ENCODE results near the gene STEAP1B.
"Not testable (repeated sequence)": the region's sequence is repeated elsewhere in the genome, so short reads cannot be mapped to it uniquely, and the experiment has no call there.

Gene STEAP1B

GRCh38 chr7:22469371-22470143, 30.4 kb downstream of the STEAP1B start:
- Histone ChIP-seq H3K9ac (ENCODE audit: insufficient read length) (no peak overlapping the region), H3K4me3 (no peak overlapping the region), H3K27ac (no peak overlapping the region), H3K36me3 (ENCODE audit: insufficient read depth, low read length) (no peaks in the 10 kb centered on the region), H3K9me3 (ENCODE audit: low read depth, low read length) (no peaks in the 10 kb centered on the region)
- TF ChIP-seq FOXP2 (optimal IDR thresholded peaks at IDR 0.05; ENCODE audit: control extremely low read depth, extremely low read length, insufficient read depth): no peak
- TF ChIP-seq EZH2 (IDR thresholded peaks at IDR 0.05): no peak
- TF ChIP-seq POLR2AphosphoS5 (IDR thresholded peaks at IDR 0.05; ENCODE audit: borderline replicate concordance, low read depth, low read length): no peak
- DNase-seq (ENCODE audit: low read depth, low spot score): no peak

GRCh38 chr7:22468609-22469008, 31.4 kb downstream of the STEAP1B start:
- H3K4me3 ChIP-seq: no peak overlapping the region
- no peak overlapping the region for H3K9ac ChIP-seq (ENCODE audit: insufficient read length)
- H3K27ac ChIP-seq: no peak overlapping the region
- H3K36me3 ChIP-seq (ENCODE audit: insufficient read depth, low read length): no peaks in the 10 kb centered on the region
- DNase-seq (ENCODE audit: low read depth, low spot score): no peak
- H3K9me3 ChIP-seq (ENCODE audit: low read depth, low read length): no peaks in the 10 kb centered on the region
- no peak for TF ChIP-seq POLR2AphosphoS5 (IDR thresholded peaks at IDR 0.05; ENCODE audit: borderline replicate concordance, low read depth, low read length)
- no peak for TF ChIP-seq FOXP2 (optimal IDR thresholded peaks at IDR 0.05; ENCODE audit: control extremely low read depth, extremely low read length, insufficient read depth)
- no peak for TF ChIP-seq EZH2 (IDR thresholded peaks at IDR 0.05)

DNA sequence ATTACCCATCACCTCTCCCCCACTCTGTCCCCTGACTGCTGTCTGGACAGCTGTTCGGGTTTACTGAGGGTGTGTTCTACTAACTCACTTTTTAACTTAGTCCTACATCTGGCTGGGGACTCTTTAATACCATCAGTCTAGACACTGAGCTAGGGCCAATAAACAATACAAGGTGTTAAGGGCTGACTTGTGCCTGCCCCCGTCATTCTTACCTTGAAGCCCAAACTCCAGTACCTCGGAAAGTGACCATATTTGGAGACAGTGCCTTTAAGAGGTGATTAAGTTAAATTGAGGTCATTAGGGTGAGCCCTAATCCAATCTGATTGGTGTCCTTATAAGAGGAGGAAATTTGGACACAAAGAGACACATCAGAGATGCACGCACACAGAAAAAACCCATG, 35.7 kb downstream of the STEAP1B start:
- no peak overlapping the region for H3K9ac ChIP-seq (ENCODE audit: insufficient read length)
- TF ChIP-seq EZH2 (IDR thresholded peaks at IDR 0.05) (no peak), FOXP2 (optimal IDR thresholded peaks at IDR 0.05; ENCODE audit: control extremely low read depth, extremely low read length, insufficient read depth) (no peak), POLR2AphosphoS5 (IDR thresholded peaks at IDR 0.05; ENCODE audit: borderline replicate concordance, low read depth, low read length) (no peak)
- no peak for DNase-seq (ENCODE audit: low read depth, low spot score)
- H3K27ac ChIP-seq: no peak overlapping the region
- H3K4me3 ChIP-seq: no peak overlapping the region
- H3K9me3 ChIP-seq (ENCODE audit: low read depth, low read length): no peaks in the 10 kb centered on the region
- H3K36me3 ChIP-seq (ENCODE audit: insufficient read depth, low read length): no peaks in the 10 kb centered on the region

DNA sequence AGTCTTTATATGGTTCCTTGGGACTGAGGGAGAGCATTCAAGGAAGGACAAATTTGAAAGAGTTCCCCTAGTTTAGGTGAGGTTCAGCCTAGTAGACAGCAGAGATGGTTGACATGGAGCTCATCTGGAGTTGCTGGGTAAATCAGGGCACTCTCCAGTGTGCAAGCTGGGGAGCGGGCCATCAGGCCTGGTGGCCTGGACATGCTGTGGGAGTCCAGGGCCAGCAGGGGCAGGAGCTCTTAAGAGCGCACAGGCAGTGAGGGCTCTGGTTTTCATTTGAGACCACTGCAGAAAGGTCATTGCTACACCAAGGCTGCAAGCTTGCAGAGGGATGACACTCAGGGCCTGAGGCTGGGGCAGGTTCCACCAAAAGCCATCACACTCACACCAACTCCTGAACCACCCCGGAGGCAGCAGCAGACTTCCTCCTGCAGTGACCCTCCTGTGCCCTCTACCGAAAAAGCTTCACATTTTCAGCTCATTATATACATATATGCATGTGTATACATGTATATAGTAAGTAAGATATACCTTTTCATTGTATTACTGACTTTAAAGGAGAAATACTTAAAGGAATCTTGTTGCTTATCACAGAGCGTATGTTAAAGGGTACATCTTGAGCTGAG, 39.5 kb downstream of the STEAP1B start:
- H3K36me3 ChIP-seq (ENCODE audit: insufficient read depth, low read length): no peaks in the 10 kb centered on the region
- no peak overlapping the region for H3K27ac ChIP-seq
- H3K9me3 ChIP-seq (ENCODE audit: low read depth, low read length): no peaks in the 10 kb centered on the region
- no peak overlapping the region for H3K9ac ChIP-seq (ENCODE audit: insufficient read length)
- no peak overlapping the region for H3K4me3 ChIP-seq
- TF ChIP-seq POLR2AphosphoS5 (IDR thresholded peaks at IDR 0.05; ENCODE audit: borderline replicate concordance, low read depth, low read length) (no peak), FOXP2 (optimal IDR thresholded peaks at IDR 0.05; ENCODE audit: control extremely low read depth, extremely low read length, insufficient read depth) (no peak), EZH2 (IDR thresholded peaks at IDR 0.05) (no peak)
- DNase-seq (ENCODE audit: low read depth, low spot score): no peak

- no peak for DNase-seq (ENCODE audit: low read depth, low spot score)
- Histone ChIP-seq H3K9me3 (ENCODE audit: low read depth, low read length) (no peaks in the 10 kb centered on the region), H3K9ac (ENCODE audit: insufficient read length) (no peak overlapping the region), H3K4me3 (no peak overlapping the region), H3K36me3 (ENCODE audit: insufficient read depth, low read length) (no peaks in the 10 kb centered on the region), H3K27ac (no peak overlapping the region)
- TF ChIP-seq POLR2AphosphoS5 (IDR thresholded peaks at IDR 0.05; ENCODE audit: borderline replicate concordance, low read depth, low read length) (no peak), EZH2 (IDR thresholded peaks at IDR 0.05) (no peak), FOXP2 (optimal IDR thresholded peaks at IDR 0.05; ENCODE audit: control extremely low read depth, extremely low read length, insufficient read depth) (no peak)
Measured at GRCh38 chr7:22457471-22457870, 42.5 kb downstream of the STEAP1B start.

DNA sequence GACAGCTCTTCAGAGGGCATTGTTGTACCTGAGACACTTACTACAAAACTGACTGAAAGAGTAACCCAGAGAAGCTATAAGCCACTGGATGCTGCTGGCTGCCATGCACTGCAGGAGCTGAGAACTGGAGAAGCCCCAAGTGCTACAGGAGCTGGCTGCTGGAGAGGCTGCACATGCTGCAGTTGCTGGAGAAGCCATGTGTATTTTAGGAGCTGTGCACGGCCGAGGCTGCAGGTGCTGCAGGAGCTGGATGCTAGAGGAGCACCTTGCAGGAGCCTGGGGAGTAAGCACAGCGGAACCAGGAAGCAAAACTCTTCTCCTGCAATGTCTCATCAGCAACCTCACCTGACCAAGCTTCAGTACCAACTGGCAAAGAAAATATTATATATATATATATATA, 45.5 kb downstream of the STEAP1B start:
- no peak for DNase-seq (ENCODE audit: low read depth, low spot score)
- Histone ChIP-seq H3K36me3 (ENCODE audit: insufficient read depth, low read length) (no peaks in the 10 kb centered on the region), H3K9me3 (ENCODE audit: low read depth, low read length) (no peaks in the 10 kb centered on the region), H3K9ac (ENCODE audit: insufficient read length) (no peak overlapping the region), H3K4me3 (no peak overlapping the region), H3K27ac (no peak overlapping the region)
- no peak for TF ChIP-seq POLR2AphosphoS5 (IDR thresholded peaks at IDR 0.05; ENCODE audit: borderline replicate concordance, low read depth, low read length)
- no peak for TF ChIP-seq FOXP2 (optimal IDR thresholded peaks at IDR 0.05; ENCODE audit: control extremely low read depth, extremely low read length, insufficient read depth)
- TF ChIP-seq EZH2 (IDR thresholded peaks at IDR 0.05): no peak

- Histone ChIP-seq H3K9me3 (ENCODE audit: low read depth, low read length) (no peaks in the 10 kb centered on the region), H3K4me3 (no peak overlapping the region), H3K27ac (no peak overlapping the region), H3K36me3 (ENCODE audit: insufficient read depth, low read length) (no peaks in the 10 kb centered on the region), H3K9ac (ENCODE audit: insufficient read length) (no peak overlapping the region)
- DNase-seq (ENCODE audit: low read depth, low spot score): no peak
- no peak for TF ChIP-seq POLR2AphosphoS5 (IDR thresholded peaks at IDR 0.05; ENCODE audit: borderline replicate concordance, low read depth, low read length)
- no peak for TF ChIP-seq FOXP2 (optimal IDR thresholded peaks at IDR 0.05; ENCODE audit: control extremely low read depth, extremely low read length, insufficient read depth)
- TF ChIP-seq EZH2 (IDR thresholded peaks at IDR 0.05): no peak
Measured at GRCh38 chr7:22452960-22453558, 46.9 kb downstream of the STEAP1B start.

GRCh38 chr7:22452142-22452959, 47.6 kb downstream of the STEAP1B start:
- H3K9me3 ChIP-seq (ENCODE audit: low read depth, low read length): no peaks in the 10 kb centered on the region
- H3K27ac ChIP-seq: no peak overlapping the region
- H3K9ac ChIP-seq (ENCODE audit: insufficient read length): no peak overlapping the region
- peak; percentile 63 for TF ChIP-seq EZH2 (IDR thresholded peaks at IDR 0.05)
- TF ChIP-seq FOXP2 (optimal IDR thresholded peaks at IDR 0.05; ENCODE audit: control extremely low read depth, extremely low read length, insufficient read depth): no peak
- no peak overlapping the region for H3K4me3 ChIP-seq
- no peaks in the 10 kb centered on the region for H3K36me3 ChIP-seq (ENCODE audit: insufficient read depth, low read length)
- DNase-seq (ENCODE audit: low read depth, low spot score): no peak

GRCh38 chr7:22450013-22450412, 50.0 kb downstream of the STEAP1B start:
- DNase-seq (ENCODE audit: low read depth, low spot score); H3K9ac ChIP-seq (ENCODE audit: insufficient read length); H3K36me3 ChIP-seq (ENCODE audit: insufficient read depth, low read length); H3K4me3 ChIP-seq; H3K9me3 ChIP-seq (ENCODE audit: low read depth, low read length); H3K27ac ChIP-seq: not testable (repeated sequence)
